HG03060 (cell line): ENCODE data around the gene SPTSSB.
A peak's percentile ranks its signal among the peaks of the same experiment; 100 is the strongest.

ENCODE experiments used
- ATAC-seq: cut with Tn5 transposase; IDR thresholded peaks from one replicate; pipeline ENCODE4 v1.9.1; 2021; ENCODE audit warnings: low read depth, moderate number of reproducible peaks; ENCODE audit not compliant: unreplicated experiment

SPTSSB gene

DNA sequence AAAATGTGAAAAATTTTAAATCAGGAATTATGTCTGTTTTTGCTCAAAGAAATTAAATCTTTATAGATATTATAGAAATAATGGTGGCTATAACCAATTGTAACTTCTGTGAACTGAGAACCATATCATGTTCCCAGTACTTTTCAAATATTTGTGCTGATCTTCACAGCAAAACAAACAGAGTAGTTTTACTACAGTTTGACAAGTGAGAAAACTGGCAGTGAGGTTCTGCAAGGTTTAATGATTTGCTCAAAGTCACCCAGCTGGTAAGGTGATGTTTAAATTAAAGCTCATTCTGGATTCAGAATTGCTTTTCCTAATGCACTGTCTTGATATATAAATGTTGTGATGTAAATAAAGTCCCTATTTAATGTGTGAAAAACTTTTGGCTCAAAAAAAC, 22.0 kb upstream of the SPTSSB start:
- no peak for ATAC-seq

- ATAC-seq: no peak
These were observed 21.5 kb upstream of the SPTSSB start for GRCh38 chr3:161392853-161393252.

GRCh38 chr3:161390200-161390599, 18.9 kb upstream of the SPTSSB start:
- no peak for ATAC-seq

DNA sequence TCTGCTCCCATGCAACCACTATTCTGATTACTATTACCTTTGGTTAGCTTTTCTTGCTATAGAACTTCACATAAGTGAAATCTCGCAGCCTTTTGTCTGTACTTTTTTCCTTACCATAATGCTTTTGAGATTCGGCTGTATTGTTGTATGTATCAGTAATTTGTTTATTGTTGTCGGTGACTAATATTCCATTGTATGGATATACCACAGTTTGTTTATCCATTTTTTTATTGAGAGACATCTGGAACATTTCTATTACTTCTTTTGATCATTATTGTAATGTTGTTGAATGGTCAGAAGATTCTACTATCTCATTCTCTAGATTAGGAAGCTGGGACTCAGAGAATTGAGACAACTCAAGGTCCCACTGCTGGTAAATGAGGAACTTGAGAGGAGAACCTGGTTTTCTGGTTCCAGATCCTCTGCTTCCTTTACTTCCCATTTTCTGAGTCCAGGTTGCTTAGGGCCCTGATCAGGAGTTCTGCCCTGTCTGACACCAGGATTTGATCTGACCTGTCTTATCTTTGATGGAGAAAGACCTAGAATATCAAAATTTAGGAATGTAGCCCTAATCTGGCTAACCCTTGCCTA, 18.2 kb upstream of the SPTSSB start:
- no peak for ATAC-seq

- no peak for ATAC-seq
These were observed 17.5 kb upstream of the SPTSSB start for GRCh38 chr3:161388855-161389254.

DNA sequence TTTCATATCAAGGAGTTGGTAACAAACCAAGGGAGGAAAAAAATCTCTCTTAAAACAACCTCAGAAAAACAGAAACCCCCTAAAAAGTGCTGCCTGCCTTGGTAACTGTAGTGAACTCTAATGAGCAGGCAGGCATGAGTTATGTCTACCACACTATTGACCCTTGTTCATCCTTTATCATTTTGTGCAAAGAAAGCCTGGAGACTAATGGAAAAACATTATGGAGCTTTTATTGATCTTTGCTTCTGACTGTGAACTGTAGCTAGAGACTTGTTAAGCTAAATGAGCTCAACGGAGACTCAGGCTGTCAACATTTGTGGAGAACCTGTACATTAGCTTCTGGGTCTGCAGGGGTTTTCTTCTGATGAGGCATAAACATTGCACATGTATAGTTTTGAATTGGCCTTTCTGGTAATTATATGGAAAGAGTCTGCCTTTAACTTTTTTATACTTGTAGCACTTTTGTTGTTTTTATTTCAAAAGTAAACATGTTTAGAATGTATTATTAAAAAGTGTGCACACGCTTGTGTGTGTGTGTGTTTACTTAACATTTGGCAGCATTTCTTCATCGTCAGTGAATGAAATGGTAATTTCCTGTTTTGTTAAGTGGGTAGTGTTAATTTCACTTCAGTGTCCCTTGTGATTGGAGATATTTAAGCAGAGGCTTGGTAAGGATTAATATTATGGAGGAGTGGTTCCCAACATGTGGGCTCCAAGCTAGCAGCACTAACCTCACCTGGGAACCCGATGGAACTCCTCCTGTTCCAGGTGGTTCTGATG, 15.9 kb upstream of the SPTSSB start:
- no peak for ATAC-seq

- no peak for ATAC-seq
These were observed 1.3 kb upstream of the SPTSSB start for GRCh38 chr3:161372321-161373260.

- no peak for ATAC-seq
These were observed 1.8 kb downstream of the SPTSSB start for GRCh38 chr3:161369531-161369930.

DNA sequence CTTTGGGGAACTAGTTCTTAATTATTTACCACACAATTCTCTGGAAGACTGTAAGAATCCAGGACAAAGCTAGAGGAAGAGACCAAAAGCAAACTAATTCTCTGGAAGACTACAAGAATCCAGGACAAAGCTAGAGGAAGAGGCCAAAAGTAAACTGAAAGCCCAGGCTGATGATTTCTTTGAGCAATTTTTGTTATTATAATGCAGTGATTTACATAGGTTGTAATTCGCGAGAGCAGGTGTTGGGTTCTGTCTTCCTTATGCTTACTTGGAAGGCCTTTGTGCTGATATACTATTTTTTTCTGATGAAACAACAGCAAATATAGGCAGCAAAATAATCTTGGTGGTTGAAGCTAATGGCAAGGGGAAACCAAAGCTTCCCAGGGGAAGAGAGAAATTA, 5.2 kb downstream of the SPTSSB start:
- ATAC-seq: no peak

DNA sequence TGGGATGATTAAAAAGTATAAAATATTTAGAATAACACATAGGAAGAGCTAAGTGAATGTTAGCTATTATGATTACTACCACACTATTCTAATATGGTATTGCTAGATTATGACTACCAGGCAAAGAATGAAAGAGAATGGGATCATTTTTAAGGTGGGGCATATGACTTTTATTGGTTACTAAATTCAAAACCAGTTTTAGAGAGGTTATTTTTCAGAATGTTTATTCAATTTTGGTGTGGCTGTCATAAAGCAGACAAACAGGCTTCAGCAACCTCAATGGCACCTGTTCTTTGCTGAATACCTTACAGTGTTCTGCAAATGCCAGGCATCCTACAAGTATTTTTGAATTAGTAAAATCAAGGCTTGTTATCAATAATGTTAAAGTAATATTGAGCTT, 12.8 kb downstream of the SPTSSB start:
- no peak for ATAC-seq

GRCh38 chr3:161356287-161356686, 15.0 kb downstream of the SPTSSB start:
- ATAC-seq: no peak

- no peak for ATAC-seq
These were observed 15.8 kb downstream of the SPTSSB start for GRCh38 chr3:161355508-161355907.

DNA sequence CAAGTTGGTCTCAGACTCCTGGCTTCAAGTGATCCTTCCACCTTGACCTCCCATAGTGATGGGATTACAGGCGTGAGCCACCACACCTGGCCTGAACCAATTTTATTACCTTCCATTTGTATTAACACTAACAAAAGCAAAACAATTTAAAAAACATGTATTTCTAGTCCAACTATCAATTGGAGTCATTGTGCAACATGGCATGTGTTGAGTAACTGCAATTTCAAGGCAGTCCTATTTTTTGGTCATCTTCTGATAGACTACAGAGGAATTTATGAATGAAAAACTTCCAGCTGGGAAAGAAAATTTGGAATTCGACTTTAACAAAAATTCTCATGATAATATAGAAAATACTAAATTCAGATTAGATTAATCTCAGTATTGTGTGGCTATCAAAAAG, 16.8 kb downstream of the SPTSSB start:
- no peak for ATAC-seq

DNA sequence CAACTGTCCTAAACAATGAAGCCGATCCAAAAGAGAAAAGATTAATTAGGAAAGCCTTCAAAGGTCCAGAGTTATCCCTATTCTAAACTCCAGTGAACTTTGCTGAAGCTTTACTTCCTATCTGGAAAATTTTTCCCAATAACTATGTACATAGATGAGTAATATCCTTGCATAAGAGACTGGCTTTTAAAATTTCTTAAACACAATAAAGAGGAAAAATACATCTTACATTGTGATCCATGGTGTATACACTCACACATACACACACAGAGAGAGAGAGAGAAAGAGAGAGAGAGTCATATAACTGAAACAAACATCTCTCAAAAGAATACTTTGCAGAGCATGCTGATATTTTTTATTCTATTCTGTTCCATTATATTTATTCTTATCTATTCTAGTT, 20.0 kb downstream of the SPTSSB start:
- no peak for ATAC-seq

DNA sequence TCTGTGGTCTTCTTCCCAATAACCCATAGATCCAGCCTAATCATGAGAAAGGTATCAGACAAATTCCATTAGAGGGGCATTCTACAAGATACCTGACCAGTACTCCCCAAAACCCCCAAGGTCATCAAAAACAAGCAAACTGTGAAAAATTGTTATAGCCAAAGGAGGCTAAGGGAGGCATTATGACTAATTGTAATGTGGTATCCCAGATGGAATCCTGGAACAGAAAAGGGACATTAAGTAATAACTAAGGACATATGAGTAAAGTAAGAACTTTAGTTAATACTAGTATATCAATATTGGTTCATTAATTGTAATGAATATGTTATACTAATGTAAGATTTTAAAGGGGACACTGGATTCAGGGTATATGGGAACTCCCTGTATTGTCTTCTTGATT, 20.4 kb downstream of the SPTSSB start:
- ATAC-seq: no peak

DNA sequence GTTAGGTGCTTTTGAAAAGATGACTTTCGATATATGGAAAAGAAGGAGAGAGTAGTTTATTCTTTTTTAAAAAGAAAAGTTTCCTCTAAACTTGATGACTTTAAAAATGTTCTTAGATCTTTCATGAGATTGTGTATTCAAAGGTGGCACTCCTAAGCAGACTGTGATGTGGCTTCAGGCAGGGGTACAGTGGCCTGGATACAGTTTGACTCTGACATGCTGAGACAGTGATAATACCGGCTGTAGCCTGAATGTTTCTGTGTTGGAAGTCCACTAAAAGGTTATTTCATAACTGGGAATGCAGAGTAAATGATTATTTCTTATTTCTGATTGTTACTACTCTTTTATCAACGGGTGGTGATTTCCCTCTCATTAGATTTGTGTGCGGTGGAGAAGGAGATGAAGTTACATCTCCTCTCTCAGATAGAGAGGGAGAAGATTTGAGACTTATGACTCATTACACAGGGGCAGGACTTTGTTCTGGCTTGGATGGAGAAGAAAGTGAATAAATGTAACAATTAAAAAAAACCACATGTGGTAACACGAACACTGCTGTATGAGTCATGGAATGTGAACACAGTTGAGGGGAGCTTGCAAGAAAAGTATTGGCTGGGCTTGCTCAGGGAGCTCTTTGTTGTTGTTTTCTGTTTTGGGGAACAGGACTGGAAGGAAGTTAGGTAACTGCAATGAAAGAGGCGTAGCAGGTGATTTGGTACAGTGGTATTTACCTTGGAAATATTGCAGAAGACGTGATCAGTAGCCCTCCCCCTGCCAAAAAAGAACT, 21.6 kb downstream of the SPTSSB start:
- peak; percentile 67 for ATAC-seq

- ATAC-seq: peak; percentile 80
These were observed 22.4 kb downstream of the SPTSSB start for GRCh38 chr3:161348796-161349400.

DNA sequence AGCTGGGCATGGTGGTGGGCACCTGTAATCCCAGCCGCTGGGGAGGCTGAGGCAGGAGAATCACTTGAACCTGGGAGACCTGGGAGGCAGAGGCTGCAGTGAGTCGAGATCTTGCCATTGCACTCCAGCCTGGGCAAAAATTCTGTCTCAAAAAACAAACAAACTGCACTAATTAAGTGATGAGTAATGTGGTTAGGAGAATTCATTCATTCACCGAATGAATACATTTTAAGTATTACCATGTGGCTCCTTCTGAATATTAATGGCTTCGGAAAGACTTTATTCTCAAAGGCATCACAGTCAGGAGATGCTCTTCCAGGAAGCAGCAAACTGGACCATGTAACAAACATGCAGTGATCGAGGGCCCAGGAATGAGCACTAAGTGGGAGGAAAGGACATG, 23.6 kb downstream of the SPTSSB start:
- no peak for ATAC-seq

DNA sequence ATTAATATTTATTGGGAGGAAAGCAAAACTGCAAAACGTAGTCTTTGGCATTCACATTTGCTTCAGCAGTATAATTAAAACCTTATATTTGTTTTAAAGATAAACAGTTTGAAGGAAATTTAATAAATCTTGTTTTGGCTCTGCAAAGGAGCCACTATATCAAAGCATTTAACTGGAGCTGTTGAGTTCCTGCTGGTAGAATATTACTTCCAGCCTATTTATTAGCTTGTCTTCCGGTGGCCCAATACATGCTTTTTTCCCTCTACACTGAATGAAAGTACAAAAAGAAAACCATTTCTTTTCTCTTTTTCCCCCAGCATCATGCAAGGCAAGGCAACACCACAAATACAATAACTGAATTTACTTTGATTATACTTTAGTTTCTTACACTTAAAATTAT, 26.3 kb downstream of the SPTSSB start:
- no peak for ATAC-seq

- ATAC-seq: no peak
These were observed 27.3 kb downstream of the SPTSSB start for GRCh38 chr3:161343986-161344385.
